AG08396 (cell line): ENCODE data around the gene PDLIM5.

ENCODE experiments used
- DNase-seq: peaks from one replicate; pipeline ENCODE4 v3.0.0; 2012; ENCODE audit warnings: low spot score, mixed read lengths

Gene PDLIM5

DNA sequence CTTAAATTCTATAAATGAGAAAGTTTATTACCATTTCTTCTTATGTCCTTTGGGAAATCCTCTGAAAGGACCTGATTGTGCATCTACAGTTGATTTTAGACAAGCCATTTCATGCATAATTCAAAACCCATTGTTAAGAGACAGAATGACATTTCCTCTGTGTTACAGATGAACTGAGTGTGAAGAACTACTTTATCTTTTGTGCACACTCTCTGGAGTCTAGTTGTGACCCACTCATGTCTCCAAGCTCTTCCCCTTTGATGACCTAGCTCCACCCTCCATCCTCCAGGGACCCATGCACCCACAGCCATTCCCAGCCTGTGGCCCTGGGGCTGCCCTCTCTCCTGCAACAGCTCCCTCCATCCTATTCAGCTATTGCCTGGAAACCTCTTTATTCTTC is 248.6 kb downstream of the PDLIM5 start:
- no peak for DNase-seq

DNA sequence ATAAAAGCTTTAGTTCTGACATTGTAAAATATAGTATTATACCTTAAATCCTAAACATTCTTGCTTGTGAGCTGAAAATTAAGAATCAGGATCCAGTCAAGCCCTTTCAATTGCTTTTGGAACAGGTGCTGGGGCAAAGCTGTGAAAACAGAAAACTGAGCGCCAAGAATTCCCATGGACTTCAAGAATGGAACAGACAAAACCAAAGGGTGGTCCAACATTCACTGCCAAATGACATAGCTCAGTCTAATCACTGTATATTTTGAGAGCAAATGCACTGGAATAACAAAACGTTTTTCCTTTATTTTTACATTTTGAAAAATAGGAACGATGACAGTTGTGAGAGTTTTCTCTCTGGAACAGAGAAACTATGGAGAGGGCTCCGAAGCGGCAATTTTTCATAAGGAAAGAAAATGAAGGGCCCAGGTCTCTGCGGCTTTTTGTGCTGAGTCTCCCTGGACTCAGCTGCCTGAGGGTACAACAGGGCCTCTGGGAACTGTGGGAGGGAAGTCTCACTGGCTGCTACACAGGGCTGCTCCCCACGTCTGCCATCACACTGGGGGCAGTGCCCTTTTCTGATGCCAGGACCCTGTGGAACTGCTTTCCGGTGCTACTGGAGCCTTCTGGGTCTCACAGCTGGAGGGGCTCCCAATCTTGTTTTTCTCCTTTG is 250.0 kb downstream of the PDLIM5 start:
- DNase-seq: no peak

DNA sequence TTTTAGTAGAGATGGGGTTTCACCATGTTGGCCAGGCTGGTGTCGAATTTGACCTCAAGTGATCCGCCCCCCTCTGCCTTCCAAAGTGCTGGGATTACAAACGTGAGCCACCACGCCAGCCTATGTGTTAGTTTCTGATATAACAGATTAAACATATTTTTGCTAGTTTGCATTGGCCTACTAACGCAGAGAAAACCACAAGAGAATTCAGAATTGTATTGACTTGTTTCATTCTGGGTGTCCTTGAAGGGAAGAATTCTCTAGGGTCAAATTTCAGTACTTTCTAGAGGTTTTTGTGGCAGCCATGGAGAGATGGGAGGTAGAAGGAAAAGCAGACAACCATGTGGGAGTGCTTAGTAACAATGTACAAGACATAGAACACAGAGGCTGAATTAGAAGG is 259.9 kb downstream of the PDLIM5 start:
- no peak for DNase-seq

DNA sequence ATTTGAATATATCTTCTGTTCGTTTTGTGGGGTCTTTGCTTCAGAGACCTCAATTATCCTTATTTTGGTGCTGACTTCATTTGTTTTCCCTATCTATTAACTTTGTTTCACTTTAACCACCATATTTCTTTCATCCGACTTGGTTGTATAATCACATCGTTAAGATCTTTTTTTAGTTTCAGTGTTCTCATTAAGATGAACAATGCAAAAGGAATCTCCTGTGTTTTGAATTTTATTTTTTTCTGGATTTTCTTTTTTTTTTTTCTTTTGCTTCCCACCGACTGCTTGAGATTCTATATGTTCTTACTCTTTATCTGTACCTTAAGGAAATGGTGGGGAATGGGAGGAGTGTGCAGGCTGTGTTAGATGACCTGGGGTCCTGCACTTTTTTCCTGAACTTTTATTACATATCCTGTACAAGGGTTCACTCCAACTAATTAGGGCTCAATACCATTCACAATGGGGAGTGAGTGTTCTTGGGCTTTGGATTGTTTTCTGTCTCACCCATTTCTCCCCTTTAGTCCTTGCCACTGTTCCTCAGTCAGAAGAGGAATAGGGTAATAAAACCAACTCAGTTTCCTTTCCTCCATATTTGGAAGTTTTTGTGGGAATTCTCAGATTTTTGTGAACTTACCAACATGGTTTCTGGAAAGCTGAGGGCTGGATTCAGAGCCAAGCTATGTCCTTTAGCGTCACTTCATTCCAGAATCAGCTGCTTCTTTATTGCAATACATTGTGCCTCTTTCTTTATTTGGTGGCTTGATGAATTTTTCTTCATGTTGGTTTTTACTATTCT is 262.8 kb downstream of the PDLIM5 start:
- DNase-seq: peak; percentile 33

DNA sequence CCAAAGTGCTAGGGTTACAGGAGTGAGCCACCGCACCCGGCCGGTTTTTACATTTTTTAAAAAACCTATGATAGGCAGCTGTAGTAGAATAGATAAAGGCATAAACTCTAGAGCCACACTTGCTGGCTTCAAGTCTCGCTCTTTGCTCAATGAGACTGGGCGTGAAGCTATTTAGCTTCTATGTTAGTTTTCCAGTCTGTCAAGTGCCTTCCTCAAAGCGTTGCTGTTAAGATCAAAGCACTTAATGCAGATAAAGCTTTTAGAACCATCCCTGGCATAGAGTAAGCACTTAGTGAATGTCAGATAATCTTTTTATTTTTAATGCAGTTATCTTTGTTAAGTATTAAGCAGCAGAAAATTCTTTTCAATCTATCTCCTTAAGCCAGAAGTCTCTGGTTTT is 264.0 kb downstream of the PDLIM5 start:
- DNase-seq: no peak
